ENCODE measurements around the gene GRIK4.

The GRIK4 gene

DNA sequence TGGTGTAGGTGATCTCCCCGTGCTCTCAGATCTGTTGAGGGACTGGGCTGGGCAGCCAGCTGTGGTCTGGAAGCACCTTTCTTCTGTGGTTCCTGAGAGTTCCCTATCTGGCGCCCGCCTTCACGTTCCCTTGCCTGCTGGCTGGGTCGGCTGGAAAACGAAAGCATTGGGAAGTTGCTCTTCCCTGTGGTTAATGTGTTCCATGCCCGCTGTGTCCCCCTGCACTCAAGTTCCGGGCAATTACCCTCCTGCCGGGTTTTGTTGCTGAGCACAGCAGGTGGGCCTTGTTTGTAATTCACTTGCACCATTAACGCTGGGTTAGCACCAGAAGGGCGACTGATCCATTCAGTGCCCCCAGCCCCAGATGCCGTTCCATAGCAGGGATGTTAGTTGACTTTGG lies 134.1 kb downstream of the GRIK4 start:
- no peak for DNase-seq

DNA sequence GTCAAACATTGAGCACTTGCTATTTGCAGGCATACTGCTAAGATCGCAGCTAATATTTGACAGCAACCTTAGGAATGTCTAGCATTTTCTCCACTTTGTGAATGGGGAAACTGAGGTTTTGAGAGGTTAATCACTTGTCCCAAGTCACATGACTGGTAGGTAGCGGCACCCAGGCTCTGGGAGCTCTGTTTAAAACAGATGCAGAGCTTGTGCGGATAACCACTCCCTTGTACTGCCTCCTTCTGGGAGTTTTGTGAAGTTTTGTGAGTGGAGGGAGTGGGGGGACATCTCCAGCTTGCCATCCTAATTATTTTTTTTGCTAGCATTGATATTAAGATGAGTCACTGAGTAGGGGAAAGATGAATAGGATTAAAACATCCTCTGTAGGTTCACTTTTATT lies 134.7 kb downstream of the GRIK4 start:
- no peak for DNase-seq

- DNase-seq = no peak
Measured at GRCh38 chr11:120647681-120648080, 136.1 kb downstream of the GRIK4 start.

DNA sequence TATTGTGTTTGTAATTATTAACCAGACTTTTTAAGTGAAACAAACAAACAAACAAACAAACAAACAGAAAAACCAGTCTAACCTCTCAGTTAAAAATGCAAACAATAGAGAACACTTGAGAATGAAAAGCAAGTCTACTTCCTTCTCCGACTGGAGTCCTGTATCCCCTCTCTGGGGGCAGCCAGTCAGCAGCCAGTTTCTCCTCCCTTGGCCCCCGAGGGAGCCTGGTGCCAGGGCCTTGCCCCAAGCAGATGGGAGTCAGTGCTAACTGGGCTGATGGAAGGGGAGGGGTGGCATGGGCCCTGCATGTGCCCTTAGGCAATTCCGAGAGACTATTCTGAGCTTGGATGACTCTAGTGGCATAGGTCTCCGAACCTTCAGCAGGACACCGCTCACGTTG lies 137.2 kb downstream of the GRIK4 start:
- no peak for DNase-seq

- no peak for DNase-seq
Measured at GRCh38 chr11:120649316-120649715, 137.8 kb downstream of the GRIK4 start.

- no peak for DNase-seq
Measured at GRCh38 chr11:120651396-120651795, 139.8 kb downstream of the GRIK4 start.

- no peak for DNase-seq
Measured at GRCh38 chr11:120651836-120652235, 140.3 kb downstream of the GRIK4 start.

DNA sequence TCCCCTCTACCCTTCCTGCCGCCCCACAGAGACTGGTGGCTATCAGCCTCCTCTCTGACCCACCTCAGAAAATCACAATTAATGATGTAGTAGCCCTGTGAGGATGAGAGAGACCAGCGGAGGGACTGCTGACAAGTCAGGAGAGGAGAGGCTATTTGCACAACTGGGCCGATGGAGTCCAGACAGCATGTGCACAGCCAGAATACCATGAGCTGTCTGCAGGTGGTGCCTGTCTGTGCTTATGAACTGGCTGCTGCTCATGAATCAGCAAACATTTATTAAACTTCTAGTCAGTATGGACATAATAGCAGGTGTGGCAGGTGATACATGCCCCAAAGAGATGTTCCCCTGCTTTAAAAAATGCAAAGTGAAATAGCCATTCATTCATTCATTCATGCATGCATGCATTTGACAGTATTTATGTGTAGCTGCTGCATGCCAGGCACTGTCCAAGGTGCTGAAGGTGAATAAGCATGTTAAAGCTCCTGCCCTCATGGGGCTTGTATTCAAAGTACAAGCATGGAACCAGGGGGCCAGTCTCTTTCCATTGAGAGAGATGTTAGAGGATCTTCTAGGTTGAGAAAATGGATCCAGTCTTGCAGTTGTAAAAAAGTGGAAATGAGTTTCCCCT lies 141.3 kb downstream of the GRIK4 start:
- no peak for DNase-seq

DNA sequence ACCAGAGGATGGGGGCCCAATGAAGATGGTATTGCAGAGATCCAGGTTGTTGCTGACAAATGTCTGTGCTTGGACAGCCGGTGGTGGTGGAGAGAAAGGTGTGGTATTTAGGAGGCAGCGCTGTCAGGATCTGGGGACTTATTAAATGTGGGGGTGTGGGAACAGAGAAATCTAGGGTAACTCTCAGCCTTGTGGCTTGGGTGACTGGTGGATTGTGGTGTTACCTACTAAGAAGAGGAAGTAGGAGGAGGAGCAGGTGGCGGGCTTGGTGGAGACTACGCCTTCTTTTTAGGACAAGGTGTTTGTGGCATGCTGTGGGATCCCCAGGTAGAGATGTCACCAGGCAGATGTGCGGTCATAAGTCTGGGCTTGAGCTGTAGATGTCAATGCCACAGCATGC lies 144.0 kb downstream of the GRIK4 start:
- DNase-seq = no peak

GRCh38 chr11:120657306-120658070 lies 145.9 kb downstream of the GRIK4 start:
- DNase-seq = peak; percentile 13 to 39

GRCh38 chr11:120658071-120658423 lies 146.5 kb downstream of the GRIK4 start:
- DNase-seq = no peak

DNA sequence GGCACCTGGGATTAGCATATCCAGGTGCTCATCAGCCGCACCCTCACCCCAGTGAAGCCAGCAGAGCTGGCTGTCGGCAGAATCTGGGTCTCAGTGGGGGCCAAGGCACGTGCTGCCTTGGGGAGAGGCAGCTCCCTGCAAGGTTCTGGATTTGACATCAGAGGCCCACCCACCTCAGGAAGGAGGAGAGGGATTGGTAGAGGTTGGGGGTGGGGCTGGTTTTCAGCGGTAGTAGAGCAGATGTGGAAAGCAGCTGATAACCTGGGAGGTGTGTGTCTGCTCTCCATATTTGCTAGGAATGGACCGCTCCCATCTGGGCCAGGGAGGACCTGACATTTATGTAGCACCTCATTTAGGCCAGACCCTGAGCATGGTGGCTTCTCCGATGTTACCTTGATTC lies 147.5 kb downstream of the GRIK4 start:
- DNase-seq = no peak

- DNase-seq = peak; percentile 2 to 7
Measured at GRCh38 chr11:120660024-120660565, 148.5 kb downstream of the GRIK4 start.

- no peak for DNase-seq
Measured at GRCh38 chr11:120662071-120662676, 150.6 kb downstream of the GRIK4 start.

DNA sequence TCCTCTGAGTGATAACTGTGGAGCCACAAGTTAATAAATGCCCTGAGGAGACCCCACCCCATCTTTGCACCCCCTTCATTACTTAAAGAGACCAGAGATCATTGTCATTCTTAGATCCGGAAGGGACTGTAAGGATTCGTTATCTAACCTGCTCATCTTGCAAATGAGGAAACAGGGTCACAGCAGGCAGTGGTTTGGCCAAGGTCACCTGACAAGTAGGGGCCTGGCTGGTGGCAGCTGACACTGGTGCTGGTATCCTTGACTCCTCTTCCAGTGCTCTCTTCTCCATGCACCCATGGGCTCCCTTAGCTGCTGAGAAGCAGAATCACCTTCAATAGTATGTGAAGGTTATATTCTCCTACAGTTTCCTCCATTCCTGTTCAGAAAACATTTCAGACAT lies 151.6 kb downstream of the GRIK4 start:
- no peak for DNase-seq

- DNase-seq = no peak
Measured at GRCh38 chr11:120666121-120666639, 154.6 kb downstream of the GRIK4 start.

GRCh38 chr11:120667281-120667680 lies 155.7 kb downstream of the GRIK4 start:
- DNase-seq = no peak

DNA sequence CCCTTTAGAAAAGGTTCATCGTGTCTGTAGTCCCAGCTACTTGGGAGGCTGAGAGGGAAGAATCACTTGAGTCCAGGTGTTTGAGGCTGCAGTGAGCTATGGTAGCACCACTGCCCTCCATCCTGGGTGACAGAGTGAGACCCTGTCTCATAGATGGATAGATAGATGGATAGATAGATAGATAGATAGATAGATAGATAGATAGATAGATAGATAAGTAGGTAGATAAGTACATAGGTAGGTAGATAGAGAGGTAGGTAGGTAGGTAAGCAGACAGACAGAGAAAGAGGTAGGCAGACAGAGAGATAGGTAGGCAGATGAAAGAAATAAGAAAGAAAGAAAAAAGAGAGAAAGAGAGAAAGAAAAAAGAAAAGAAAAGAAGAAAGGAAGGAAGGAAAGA lies 156.4 kb downstream of the GRIK4 start:
- no peak for DNase-seq

- no peak for DNase-seq
Measured at GRCh38 chr11:120668537-120668936, 157.0 kb downstream of the GRIK4 start.

GRCh38 chr11:120674542-120674941 lies 163.0 kb downstream of the GRIK4 start:
- DNase-seq = no peak

DNA sequence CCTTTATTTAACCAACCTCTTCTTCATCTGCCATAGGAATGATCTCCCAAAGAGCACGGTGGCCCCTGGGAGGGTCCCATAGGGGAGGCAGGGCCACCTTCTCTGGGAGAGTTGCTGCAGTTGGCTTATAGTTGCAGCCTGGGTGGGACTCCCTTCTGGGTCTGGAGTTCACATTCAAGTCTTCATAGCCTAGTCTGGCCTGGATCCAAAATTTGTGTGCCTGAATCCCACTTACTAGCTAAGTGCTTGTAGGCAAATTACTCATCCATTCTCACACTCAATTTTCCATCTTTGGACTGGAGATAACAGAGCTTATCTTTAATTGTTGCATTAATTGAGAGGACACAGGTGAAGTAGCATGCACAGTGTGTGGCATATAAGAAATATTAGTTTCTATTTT lies 163.6 kb downstream of the GRIK4 start:
- no peak for DNase-seq

GRCh38 chr11:120676991-120677390 lies 165.4 kb downstream of the GRIK4 start:
- DNase-seq = no peak

DNA sequence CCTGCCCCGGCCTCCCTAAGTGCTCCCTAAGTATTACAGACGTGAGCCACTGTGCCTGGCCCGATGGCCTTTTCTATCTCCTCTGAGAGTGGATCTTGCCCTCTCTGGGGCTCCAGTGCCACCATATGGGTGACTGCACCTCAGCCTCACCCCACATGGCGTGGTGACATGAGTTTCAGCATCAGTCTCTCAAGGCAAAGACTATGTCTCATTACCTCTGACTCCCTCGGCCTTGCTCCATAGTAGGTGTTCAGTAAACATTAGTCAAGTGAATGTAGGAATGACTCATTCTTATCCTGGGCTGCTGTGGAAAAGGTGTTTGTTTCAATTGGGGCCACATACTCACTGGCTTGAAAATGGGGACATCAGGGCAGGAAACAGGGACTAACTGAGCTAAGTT lies 168.8 kb downstream of the GRIK4 start:
- no peak for DNase-seq

Measured in NCI-H1930 (cell line).